Islet precursor cell (in vitro differentiated cells): Measurements from ENCODE around the gene SNTB2.
"Not testable (repeated sequence)": the region's sequence is repeated elsewhere in the genome, so short reads cannot be mapped to it uniquely, and the experiment has no call there.

ENCODE experiments used
- DNase-seq: peaks from one replicate; pipeline ENCODE4 v3.0.0-alpha.2; 2018

SNTB2 gene

GRCh38 chr16:69239851-69240250 is 52.9 kb downstream of the SNTB2 start:
- no peak for DNase-seq

- DNase-seq = no peak
Observed at GRCh38 chr16:69240331-69240730, 53.4 kb downstream of the SNTB2 start.

- DNase-seq = no peak
Observed at GRCh38 chr16:69241926-69242325, 55.0 kb downstream of the SNTB2 start.

- no peak for DNase-seq
Observed at GRCh38 chr16:69243479-69243878, 56.5 kb downstream of the SNTB2 start.

GRCh38 chr16:69244336-69244735 is 57.4 kb downstream of the SNTB2 start:
- no peak for DNase-seq

GRCh38 chr16:69250081-69250480 is 63.1 kb downstream of the SNTB2 start:
- no peak for DNase-seq

GRCh38 chr16:69253870-69254341 is 66.9 kb downstream of the SNTB2 start:
- peak; percentile 54 for DNase-seq

- not testable (repeated sequence) for DNase-seq
Observed at GRCh38 chr16:69259428-69259764, 72.4 kb downstream of the SNTB2 start.

GRCh38 chr16:69260019-69260418 is 73.1 kb downstream of the SNTB2 start:
- no peak for DNase-seq

- no peak for DNase-seq
Observed at GRCh38 chr16:69260506-69260905, 73.5 kb downstream of the SNTB2 start.

- DNase-seq = no peak
Observed at GRCh38 chr16:69266334-69267063, 79.5 kb downstream of the SNTB2 start.

- DNase-seq = no peak
Observed at GRCh38 chr16:69267633-69268032, 80.7 kb downstream of the SNTB2 start.

GRCh38 chr16:69270395-69270794 is 83.4 kb downstream of the SNTB2 start:
- no peak for DNase-seq

GRCh38 chr16:69270831-69271230 is 83.9 kb downstream of the SNTB2 start:
- no peak for DNase-seq

GRCh38 chr16:69273009-69273408 is 86.0 kb downstream of the SNTB2 start:
- no peak for DNase-seq

- no peak for DNase-seq
Observed at GRCh38 chr16:69274699-69275235, 87.8 kb downstream of the SNTB2 start.

- no peak for DNase-seq
Observed at GRCh38 chr16:69276148-69277115, 89.5 kb downstream of the SNTB2 start.

- no peak for DNase-seq
Observed at GRCh38 chr16:69277413-69277812, 90.4 kb downstream of the SNTB2 start.

GRCh38 chr16:69283851-69284250 is 96.9 kb downstream of the SNTB2 start:
- no peak for DNase-seq

- DNase-seq = no peak
Observed at GRCh38 chr16:69285240-69285639, 98.3 kb downstream of the SNTB2 start.

- DNase-seq = no peak
Observed at GRCh38 chr16:69286941-69287713, 100.2 kb downstream of the SNTB2 start.

GRCh38 chr16:69291657-69292056 is 104.7 kb downstream of the SNTB2 start:
- not testable (repeated sequence) for DNase-seq

- DNase-seq = no peak
Observed at GRCh38 chr16:69293401-69293800, 106.4 kb downstream of the SNTB2 start.
